Measurements from ENCODE around the gene TDRD12. TPM values are rescaled to one million over a fixed set of nuclear protein-coding genes. Genes with fewer than 3 reads are reported as not detected.

Gene TDRD12
- total RNA-seq, 1 experiment from 2014 or later: 1.3 TPM

DNA sequence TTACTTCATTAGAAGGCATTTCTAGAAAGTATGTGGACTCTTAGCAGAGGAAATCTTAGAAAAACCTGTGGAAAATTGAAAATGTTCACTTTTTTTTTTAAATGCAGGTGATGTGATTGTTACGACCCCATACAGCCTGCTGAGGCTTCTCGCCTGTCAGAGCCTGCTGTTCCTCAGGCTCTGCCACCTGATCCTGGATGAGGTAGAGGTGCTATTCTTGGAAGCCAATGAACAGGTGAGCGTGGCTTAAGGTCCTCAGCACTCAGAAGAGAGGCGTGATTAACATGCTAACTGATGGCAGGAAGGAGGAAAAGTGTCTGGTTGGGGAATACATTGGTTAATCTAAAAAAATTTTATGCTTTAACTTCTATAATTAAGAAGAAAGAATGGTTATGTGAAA, 78.6 kb downstream of the TDRD12 start:
- no peaks in the 10 kb centered on the region for H3K27me3 Mint-ChIP-seq (ENCODE audit: low read depth)
- CTCF ChIA-PET: no interaction called here
- H3K4me1 Mint-ChIP-seq: peaks cover 6% of the 10 kb centered on the region
- no peaks in the 10 kb centered on the region for H3K9me3 Mint-ChIP-seq
- POLR2A ChIA-PET: no interaction called here
- TF ChIP-seq, protein P1, sequence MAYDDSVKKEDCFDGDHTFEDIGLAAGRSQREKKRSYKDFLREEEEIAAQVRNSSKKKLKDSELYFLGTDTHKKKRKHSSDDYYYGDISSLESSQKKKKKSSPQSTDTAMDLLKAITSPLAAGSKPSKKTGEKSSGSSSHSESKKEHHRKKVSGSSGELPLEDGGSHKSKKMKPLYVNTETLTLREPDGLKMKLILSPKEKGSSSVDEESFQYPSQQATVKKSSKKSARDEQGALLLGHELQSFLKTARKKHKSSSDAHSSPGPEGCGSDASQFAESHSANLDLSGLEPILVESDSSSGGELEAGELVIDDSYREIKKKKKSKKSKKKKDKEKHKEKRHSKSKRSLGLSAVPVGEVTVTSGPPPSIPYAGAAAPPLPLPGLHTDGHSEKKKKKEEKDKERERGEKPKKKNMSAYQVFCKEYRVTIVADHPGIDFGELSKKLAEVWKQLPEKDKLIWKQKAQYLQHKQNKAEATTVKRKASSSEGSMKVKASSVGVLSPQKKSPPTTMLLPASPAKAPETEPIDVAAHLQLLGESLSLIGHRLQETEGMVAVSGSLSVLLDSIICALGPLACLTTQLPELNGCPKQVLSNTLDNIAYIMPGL (CRISPR knock-in tag; IDR thresholded peaks at IDR 0.05): no peak
- TF ChIP-seq ZNF416 (CRISPR knock-in tag; IDR thresholded peaks at IDR 0.05): no peak
- no peak for TF ChIP-seq CREB1 (CRISPR knock-in tag; IDR thresholded peaks at IDR 0.05)
- TF ChIP-seq JUN (CRISPR knock-in tag; IDR thresholded peaks at IDR 0.05): no peak
- TF ChIP-seq, protein P2, sequence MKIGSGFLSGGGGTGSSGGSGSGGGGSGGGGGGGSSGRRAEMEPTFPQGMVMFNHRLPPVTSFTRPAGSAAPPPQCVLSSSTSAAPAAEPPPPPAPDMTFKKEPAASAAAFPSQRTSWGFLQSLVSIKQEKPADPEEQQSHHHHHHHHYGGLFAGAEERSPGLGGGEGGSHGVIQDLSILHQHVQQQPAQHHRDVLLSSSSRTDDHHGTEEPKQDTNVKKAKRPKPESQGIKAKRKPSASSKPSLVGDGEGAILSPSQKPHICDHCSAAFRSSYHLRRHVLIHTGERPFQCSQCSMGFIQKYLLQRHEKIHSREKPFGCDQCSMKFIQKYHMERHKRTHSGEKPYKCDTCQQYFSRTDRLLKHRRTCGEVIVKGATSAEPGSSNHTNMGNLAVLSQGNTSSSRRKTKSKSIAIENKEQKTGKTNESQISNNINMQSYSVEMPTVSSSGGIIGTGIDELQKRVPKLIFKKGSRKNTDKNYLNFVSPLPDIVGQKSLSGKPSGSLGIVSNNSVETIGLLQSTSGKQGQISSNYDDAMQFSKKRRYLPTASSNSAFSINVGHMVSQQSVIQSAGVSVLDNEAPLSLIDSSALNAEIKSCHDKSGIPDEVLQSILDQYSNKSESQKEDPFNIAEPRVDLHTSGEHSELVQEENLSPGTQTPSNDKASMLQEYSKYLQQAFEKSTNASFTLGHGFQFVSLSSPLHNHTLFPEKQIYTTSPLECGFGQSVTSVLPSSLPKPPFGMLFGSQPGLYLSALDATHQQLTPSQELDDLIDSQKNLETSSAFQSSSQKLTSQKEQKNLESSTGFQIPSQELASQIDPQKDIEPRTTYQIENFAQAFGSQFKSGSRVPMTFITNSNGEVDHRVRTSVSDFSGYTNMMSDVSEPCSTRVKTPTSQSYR (CRISPR knock-in tag; IDR thresholded peaks at IDR 0.05): no peak
- no peak for TF ChIP-seq ZNF317 (CRISPR knock-in tag; IDR thresholded peaks at IDR 0.05; ENCODE audit: borderline replicate concordance, low read depth)
- TF ChIP-seq NFYB (CRISPR knock-in tag; conservative IDR thresholded peaks at IDR 0.05; ENCODE audit: low read depth): no peak
- TF ChIP-seq GRHL2 (CRISPR knock-in tag; IDR thresholded peaks at IDR 0.05; ENCODE audit: insufficient replicate concordance, severe bottlenecking): no peak
- no peak for TF ChIP-seq ZNF219 (CRISPR knock-in tag; IDR thresholded peaks at IDR 0.05; ENCODE audit: borderline replicate concordance)
- TF ChIP-seq JAZF1 (CRISPR knock-in tag; IDR thresholded peaks at IDR 0.05): no peak
- TF ChIP-seq NR1H2 (CRISPR knock-in tag; IDR thresholded peaks at IDR 0.05): no peak
- no peak for TF ChIP-seq NFE2L1 (CRISPR knock-in tag; IDR thresholded peaks at IDR 0.05)
- no peak for TF ChIP-seq ZNF138 (CRISPR knock-in tag; conservative IDR thresholded peaks at IDR 0.05)
- TF ChIP-seq RORB (CRISPR knock-in tag; IDR thresholded peaks at IDR 0.05): no peak
- no peak for TF ChIP-seq SOX15 (CRISPR knock-in tag; IDR thresholded peaks at IDR 0.05)
- no peak for TF ChIP-seq ZNF396 (CRISPR knock-in tag; IDR thresholded peaks at IDR 0.05; ENCODE audit: borderline replicate concordance)
- TF ChIP-seq, protein P3, sequence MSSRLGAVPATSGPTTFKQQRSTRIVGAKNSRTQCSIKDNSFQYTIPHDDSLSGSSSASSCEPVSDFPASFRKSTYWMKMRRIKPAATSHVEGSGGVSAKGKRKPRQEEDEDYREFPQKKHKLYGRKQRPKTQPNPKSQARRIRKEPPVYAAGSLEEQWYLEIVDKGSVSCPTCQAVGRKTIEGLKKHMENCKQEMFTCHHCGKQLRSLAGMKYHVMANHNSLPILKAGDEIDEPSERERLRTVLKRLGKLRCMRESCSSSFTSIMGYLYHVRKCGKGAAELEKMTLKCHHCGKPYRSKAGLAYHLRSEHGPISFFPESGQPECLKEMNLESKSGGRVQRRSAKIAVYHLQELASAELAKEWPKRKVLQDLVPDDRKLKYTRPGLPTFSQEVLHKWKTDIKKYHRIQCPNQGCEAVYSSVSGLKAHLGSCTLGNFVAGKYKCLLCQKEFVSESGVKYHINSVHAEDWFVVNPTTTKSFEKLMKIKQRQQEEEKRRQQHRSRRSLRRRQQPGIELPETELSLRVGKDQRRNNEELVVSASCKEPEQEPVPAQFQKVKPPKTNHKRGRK (CRISPR knock-in tag; IDR thresholded peaks at IDR 0.05; ENCODE audit: borderline replicate concordance): no peak
- no peaks in the 10 kb centered on the region for H3K36me3 Mint-ChIP-seq
- H3K4me3 Mint-ChIP-seq: no peak overlapping the region
- ATAC-seq (no peak), DNase-seq (ENCODE audit: low spot score) (no peak)
- no peak overlapping the region for H3K27ac Mint-ChIP-seq

DNA sequence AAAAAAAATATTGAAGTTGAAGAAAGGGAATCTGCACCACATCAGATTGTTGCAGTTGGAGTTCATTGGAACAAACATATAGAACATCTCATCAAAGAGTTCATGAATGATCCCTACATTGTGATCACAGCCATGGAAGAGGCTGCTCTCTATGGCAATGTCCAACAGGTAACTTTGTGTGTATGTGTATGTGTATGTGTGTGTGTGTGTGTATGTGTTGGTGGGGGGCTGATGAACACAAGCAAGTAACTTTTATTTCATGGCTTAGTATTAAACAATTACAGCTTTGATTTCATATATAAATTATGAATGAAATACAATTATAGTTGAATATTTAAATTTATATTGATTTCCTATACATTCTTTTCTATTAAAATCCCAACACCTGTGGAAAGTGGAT, 80.6 kb downstream of the TDRD12 start:
- no peak for DNase-seq (ENCODE audit: low spot score)
- no peak overlapping the region for H3K4me3 Mint-ChIP-seq
- no peaks in the 10 kb centered on the region for H3K27me3 Mint-ChIP-seq (ENCODE audit: low read depth)
- no peaks in the 10 kb centered on the region for H3K36me3 Mint-ChIP-seq
- no peak overlapping the region for H3K27ac Mint-ChIP-seq
- CTCF ChIA-PET: interaction anchor here (0.5 to 0.7 kb wide), 2 partner anchors 13 to 19 kb away, joined by 3 to 5 read pairs; no protein-coding TSS in a partner anchor
- ATAC-seq: no peak
- no peaks in the 10 kb centered on the region for H3K9me3 Mint-ChIP-seq
- peaks cover 13% of the 10 kb centered on the region for H3K4me1 Mint-ChIP-seq
- POLR2A ChIA-PET: no interaction called here
- TF ChIP-seq ZNF219 (CRISPR knock-in tag; IDR thresholded peaks at IDR 0.05; ENCODE audit: borderline replicate concordance): no peak
- no peak for TF ChIP-seq TEAD4 (CRISPR knock-in tag; IDR thresholded peaks at IDR 0.05)
- no peak for TF ChIP-seq CREB1 (CRISPR knock-in tag; IDR thresholded peaks at IDR 0.05)
- TF ChIP-seq, protein P4, sequence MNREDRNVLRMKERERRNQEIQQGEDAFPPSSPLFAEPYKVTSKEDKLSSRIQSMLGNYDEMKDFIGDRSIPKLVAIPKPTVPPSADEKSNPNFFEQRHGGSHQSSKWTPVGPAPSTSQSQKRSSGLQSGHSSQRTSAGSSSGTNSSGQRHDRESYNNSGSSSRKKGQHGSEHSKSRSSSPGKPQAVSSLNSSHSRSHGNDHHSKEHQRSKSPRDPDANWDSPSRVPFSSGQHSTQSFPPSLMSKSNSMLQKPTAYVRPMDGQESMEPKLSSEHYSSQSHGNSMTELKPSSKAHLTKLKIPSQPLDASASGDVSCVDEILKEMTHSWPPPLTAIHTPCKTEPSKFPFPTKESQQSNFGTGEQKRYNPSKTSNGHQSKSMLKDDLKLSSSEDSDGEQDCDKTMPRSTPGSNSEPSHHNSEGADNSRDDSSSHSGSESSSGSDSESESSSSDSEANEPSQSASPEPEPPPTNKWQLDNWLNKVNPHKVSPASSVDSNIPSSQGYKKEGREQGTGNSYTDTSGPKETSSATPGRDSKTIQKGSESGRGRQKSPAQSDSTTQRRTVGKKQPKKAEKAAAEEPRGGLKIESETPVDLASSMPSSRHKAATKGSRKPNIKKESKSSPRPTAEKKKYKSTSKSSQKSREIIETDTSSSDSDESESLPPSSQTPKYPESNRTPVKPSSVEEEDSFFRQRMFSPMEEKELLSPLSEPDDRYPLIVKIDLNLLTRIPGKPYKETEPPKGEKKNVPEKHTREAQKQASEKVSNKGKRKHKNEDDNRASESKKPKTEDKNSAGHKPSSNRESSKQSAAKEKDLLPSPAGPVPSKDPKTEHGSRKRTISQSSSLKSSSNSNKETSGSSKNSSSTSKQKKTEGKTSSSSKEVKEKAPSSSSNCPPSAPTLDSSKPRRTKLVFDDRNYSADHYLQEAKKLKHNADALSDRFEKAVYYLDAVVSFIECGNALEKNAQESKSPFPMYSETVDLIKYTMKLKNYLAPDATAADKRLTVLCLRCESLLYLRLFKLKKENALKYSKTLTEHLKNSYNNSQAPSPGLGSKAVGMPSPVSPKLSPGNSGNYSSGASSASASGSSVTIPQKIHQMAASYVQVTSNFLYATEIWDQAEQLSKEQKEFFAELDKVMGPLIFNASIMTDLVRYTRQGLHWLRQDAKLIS (CRISPR knock-in tag; IDR thresholded peaks at IDR 0.05; ENCODE audit: borderline replicate concordance): no peak
- TF ChIP-seq, protein P5, sequence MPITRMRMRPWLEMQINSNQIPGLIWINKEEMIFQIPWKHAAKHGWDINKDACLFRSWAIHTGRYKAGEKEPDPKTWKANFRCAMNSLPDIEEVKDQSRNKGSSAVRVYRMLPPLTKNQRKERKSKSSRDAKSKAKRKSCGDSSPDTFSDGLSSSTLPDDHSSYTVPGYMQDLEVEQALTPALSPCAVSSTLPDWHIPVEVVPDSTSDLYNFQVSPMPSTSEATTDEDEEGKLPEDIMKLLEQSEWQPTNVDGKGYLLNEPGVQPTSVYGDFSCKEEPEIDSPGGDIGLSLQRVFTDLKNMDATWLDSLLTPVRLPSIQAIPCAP (CRISPR knock-in tag; IDR thresholded peaks at IDR 0.05): no peak
- TF ChIP-seq ATF1 (CRISPR knock-in tag; IDR thresholded peaks at IDR 0.05): no peak
- no peak for TF ChIP-seq SOX15 (CRISPR knock-in tag; IDR thresholded peaks at IDR 0.05)
- TF ChIP-seq, protein P2 (CRISPR knock-in tag; IDR thresholded peaks at IDR 0.05): no peak
- TF ChIP-seq KAT7 (CRISPR knock-in tag; IDR thresholded peaks at IDR 0.05; ENCODE audit: borderline replicate concordance): no peak
- no peak for TF ChIP-seq TEAD1 (CRISPR knock-in tag; IDR thresholded peaks at IDR 0.05)
